Suprapubic skin (tissue), 4 donors: ENCODE data around the gene COPA. TPM values are rescaled to one million over a fixed set of nuclear protein-coding genes. Genes with fewer than 3 reads are reported as not detected.
"Not testable (repeated sequence)": the region's sequence is repeated elsewhere in the genome, so short reads cannot be mapped to it uniquely, and the experiment has no call there.

Experiments
- DNase-seq, 2 donors: peaks; one replicate each; pipeline ENCODE4 v3.0.0-alpha.2; 2019; ENCODE audit warnings: low spot score in 2 of 2
- H3K27ac ChIP-seq: fragments of 200-600 bp; sonication (generic); one replicate; pipeline ENCODE4 v1.5.1; 2019
- H3K27me3 ChIP-seq: fragments of 200-600 bp; sonication (generic); one replicate; pipeline ENCODE4 v1.5.1; 2019
- H3K36me3 ChIP-seq: fragments of 200-600 bp; sonication (generic); one replicate; pipeline ENCODE4 v1.5.1; 2019
- H3K4me1 ChIP-seq: fragments of 200-600 bp; sonication (generic); one replicate; pipeline ENCODE4 v1.5.1; 2019
- H3K4me3 ChIP-seq: fragments of 200-600 bp; sonication (generic); one replicate; pipeline ENCODE4 v1.5.1; 2019; ENCODE audit warnings: mild to moderate bottlenecking
- H3K9me3 ChIP-seq: fragments of 200-600 bp; sonication (generic); one replicate; pipeline ENCODE4 v1.5.1; 2019
- EP300 ChIP-seq: sonication (generic); formaldehyde crosslinking; IDR thresholded peaks from one replicate; pipeline ENCODE4 v1.6.1; 2017; ENCODE audit warnings: antibody characterized with exemption
- POLR2A ChIP-seq, 2 donors: fragments of 450-650 bp; IDR thresholded peaks; one replicate each; pipeline ENCODE4 v1.6.1; 2017; ENCODE audit warnings: antibody characterized with exemption in 2 of 2, mild to moderate bottlenecking in 2 of 2, moderate library complexity in 2 of 2
- POLR2AphosphoS5 ChIP-seq, 3 donors: sonication (generic); formaldehyde crosslinking; IDR thresholded peaks; one replicate each; pipeline ENCODE4 v1.6.1; 2017; ENCODE audit warnings: antibody characterized with exemption in 3 of 3
- WGBS: methylation state at CpG from one replicate; pipeline ENCODE4 v1.1.5; 2018; 5-methylcytosine and 5-hydroxymethylcytosine counted together
- total RNA-seq, 4 donors: library from RNA; depleted of rRNA; stranded (reverse); fragments of >200 nt; gene quantifications; one replicate each; pipeline ENCODE4 v1.1.0, GENCODE V29; 2016
- TF ChIP-seq, protein P1 (sequence below), 2 donors: fragments of 200-600 bp in 1 of 2; fragments of 450-650 bp in 1 of 2; sonication (generic) in 1 of 2; IDR thresholded peaks; one replicate each; pipeline ENCODE4 v1.5.1; 2016 to 2019; ENCODE audit warnings: antibody characterized with exemption in 2 of 2, mild to moderate bottlenecking in 1 of 2, moderate library complexity in 1 of 2

COPA gene
- total RNA-seq, result 10 to 100 TPM; 62.5 to 92.9 (median 87.2) TPM

DNA sequence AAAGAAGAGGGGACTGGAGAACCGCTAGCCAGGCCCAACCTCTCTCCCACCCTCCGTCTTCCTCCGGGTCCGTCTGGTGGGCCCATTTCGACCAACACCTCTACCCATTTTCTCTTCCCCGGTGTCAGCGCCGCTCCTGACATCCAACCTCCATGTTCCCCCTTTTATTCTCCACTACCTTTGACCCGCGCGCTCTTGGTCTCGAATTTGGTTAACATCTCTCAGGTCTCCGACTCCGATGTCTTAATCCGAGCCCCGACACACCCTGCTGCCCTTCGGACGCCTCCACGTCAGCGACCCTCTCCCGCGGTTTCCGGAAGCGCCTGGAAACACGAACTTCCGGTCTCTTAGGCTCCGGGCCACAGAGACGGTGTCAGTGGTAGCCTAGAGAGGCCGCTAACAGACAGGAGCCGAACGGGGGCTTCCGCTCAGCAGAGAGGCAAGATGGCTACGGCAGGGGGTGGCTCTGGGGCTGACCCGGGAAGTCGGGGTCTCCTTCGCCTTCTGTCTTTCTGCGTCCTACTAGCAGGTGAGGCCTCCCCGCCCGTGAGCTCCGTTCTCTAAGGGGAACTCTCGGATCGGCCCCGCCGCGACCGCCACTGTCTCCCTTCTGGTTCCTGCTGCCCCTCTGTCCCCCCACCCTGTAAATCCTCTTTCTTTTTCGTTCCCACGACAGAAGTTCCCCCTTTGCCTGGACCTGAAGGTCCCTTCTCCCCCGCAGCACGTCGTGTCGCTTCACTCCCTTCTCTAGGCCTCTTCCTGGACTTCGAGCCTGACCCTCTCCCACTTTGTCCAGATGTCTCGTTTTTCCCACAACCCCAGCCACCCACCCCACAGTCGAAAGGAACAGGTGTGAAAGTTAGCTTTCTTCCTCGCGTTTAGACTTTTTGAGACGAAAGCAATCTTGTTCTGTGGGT lies at the start of gene COPA, which contains the start of gene NCSTN:
Gene COPA (minus strand): TSS at position 298 of the 917 bp plus-strand sequence. CDS start 80 bp downstream, at position 218.
Gene NCSTN (plus strand): TSS at position 431 of the 917 bp plus-strand sequence. CDS start 14 bp downstream, at position 445.
- no peaks in the 10 kb centered on the region for H3K27me3 ChIP-seq
- peaks cover 46% of the 10 kb centered on the region for H3K4me1 ChIP-seq
- under 1% methylated on average over 58 of the region's 58 CpGs for WGBS
- peaks cover 27% of the 10 kb centered on the region for H3K36me3 ChIP-seq
- peak within 1 kb of the TSS; percentile 91 for H3K27ac ChIP-seq
- peak; percentile 80 to 92 (median 84) for TF ChIP-seq POLR2AphosphoS5 (IDR thresholded peaks at IDR 0.05)
- TF ChIP-seq, protein P1, sequence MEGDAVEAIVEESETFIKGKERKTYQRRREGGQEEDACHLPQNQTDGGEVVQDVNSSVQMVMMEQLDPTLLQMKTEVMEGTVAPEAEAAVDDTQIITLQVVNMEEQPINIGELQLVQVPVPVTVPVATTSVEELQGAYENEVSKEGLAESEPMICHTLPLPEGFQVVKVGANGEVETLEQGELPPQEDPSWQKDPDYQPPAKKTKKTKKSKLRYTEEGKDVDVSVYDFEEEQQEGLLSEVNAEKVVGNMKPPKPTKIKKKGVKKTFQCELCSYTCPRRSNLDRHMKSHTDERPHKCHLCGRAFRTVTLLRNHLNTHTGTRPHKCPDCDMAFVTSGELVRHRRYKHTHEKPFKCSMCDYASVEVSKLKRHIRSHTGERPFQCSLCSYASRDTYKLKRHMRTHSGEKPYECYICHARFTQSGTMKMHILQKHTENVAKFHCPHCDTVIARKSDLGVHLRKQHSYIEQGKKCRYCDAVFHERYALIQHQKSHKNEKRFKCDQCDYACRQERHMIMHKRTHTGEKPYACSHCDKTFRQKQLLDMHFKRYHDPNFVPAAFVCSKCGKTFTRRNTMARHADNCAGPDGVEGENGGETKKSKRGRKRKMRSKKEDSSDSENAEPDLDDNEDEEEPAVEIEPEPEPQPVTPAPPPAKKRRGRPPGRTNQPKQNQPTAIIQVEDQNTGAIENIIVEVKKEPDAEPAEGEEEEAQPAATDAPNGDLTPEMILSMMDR (IDR thresholded peaks at IDR 0.05), result no peak
- TF ChIP-seq POLR2A (IDR thresholded peaks at IDR 0.05), result peak; percentile 72 to 97
- peak; percentile 96 to 97 for DNase-seq
- no peaks in the 10 kb centered on the region for H3K9me3 ChIP-seq
- peak within 1 kb of the TSS; percentile 96 for H3K4me3 ChIP-seq

DNA sequence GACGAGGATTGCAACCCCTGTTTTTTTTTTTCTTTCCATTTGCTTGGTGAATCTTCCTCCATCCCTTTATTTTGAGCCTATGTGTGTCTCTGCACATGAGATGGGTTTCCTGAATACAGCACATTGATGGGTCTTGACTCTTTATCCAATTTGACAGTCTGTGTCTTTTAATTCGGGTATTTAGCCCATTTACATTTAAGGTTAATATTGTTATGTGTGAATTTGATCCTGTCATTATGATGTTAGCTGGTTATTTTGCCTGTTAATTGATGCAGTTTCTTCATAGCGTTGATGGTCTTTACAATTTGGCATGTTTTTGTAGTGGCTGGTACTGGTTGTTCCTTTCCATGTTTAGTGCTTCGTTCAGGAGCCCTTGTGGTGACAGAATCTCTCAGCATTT lies 45.4 kb upstream of the COPA start:
- not testable (repeated sequence) for H3K27ac ChIP-seq, H3K4me1 ChIP-seq, H3K36me3 ChIP-seq, H3K4me3 ChIP-seq, H3K9me3 ChIP-seq, H3K27me3 ChIP-seq, DNase-seq
- WGBS, result 85% methylated on average over 4 of the region's 4 CpGs

DNA sequence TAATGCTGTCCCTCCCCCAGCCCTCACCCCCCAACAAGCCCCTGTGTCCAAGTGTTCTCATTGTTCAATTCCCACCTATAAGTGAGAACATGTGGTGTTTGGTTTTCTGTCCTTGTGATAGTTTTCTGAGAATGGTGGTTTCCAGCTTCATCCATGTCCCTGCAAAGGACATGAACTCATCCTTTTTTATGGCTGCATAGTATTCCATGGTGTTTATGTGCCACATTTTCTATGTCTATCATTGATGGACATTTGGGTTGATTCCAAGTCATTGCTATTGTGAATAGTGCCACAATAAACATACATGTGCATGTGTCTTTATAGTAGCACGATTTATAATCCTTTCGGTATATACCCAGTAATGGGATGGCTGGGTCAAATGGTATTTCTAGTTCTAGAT lies 41.8 kb upstream of the COPA start:
- H3K9me3 ChIP-seq, H3K27me3 ChIP-seq, H3K4me3 ChIP-seq, DNase-seq, H3K4me1 ChIP-seq, H3K36me3 ChIP-seq, H3K27ac ChIP-seq: not testable (repeated sequence)
- 100% methylated on average over 2 of the region's 2 CpGs for WGBS

DNA sequence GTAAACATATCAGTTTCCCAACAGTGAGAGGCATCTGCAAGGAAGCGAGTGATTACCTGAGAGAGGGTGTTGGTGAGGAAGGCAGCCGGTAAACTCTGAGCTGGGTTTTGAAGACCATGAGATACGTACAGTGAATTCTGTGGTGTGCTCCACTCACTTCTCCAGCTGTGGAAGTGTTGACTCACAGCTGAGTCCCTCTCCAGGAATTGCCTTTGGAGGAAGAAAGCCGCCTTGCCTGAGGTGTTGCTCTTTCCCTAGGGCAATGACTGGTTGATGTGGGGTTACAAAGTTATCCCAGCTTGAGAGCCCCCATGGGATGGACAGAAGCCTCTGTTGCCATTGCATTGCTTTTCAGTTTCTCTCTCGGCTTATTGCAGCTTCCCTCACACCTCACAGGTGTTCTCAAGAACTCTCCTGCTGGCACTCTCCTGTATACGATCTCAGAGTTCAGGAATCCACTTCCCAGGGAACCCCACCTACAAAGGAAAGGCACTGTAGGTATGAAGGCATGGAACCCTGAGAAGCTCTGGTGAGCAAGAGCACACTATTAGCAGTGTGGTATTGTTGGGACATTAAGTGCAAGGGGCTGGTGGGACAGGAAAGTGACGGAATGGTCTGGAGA lies 34.6 kb upstream of the COPA start:
- TF ChIP-seq, protein P1 (IDR thresholded peaks at IDR 0.05), result no peak
- TF ChIP-seq POLR2AphosphoS5 (IDR thresholded peaks at IDR 0.05) (no peak), POLR2A (IDR thresholded peaks at IDR 0.05) (no peak), EP300 (no peak)
- WGBS, result 72% methylated on average over 7 of the region's 7 CpGs
- H3K27ac ChIP-seq, result no peak overlapping the region
- no peak overlapping the region for H3K4me3 ChIP-seq
- DNase-seq, result no peak
- no peaks in the 10 kb centered on the region for H3K27me3 ChIP-seq
- H3K36me3 ChIP-seq, result no peaks in the 10 kb centered on the region
- peaks cover 13% of the 10 kb centered on the region for H3K4me1 ChIP-seq
- H3K9me3 ChIP-seq, result no peaks in the 10 kb centered on the region

DNA sequence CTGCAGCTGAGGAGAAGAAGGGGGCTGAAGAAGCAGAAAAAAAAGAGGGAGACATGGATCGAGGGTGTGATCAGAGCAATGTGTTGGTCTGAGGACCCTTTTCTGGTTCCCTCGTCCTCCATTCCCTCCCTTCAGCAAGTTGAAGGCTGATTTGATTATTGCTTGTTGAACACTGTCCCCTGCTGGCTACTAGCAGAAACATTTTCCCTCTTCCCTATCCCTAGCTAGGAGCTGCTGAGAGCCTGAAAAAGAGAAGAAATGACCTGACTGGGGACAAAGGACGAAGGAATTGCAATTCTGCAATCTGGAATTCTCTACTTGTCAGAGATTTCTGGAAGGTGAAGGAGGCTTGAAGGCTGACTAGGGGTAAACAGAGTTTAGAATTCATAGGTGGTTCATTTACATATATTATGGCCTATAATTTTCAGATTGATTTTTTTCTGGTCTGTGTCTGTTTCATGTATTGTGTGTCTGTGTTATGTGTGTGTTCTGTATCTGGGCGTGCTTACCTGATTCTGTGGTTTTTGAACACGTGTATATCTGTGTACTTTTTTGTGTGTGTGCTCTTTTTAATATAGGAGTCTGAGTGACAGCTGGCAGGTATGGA lies 33.6 kb upstream of the COPA start:
- peaks cover 13% of the 10 kb centered on the region for H3K4me1 ChIP-seq
- no peaks in the 10 kb centered on the region for H3K9me3 ChIP-seq
- 16% methylated on average over 5 of the region's 5 CpGs for WGBS
- peak overlapping the region; percentile 36 for H3K27ac ChIP-seq
- no peak overlapping the region for H3K4me3 ChIP-seq
- H3K36me3 ChIP-seq, result no peaks in the 10 kb centered on the region
- DNase-seq, result no peak
- H3K27me3 ChIP-seq, result no peaks in the 10 kb centered on the region
- TF ChIP-seq, protein P1 (IDR thresholded peaks at IDR 0.05), result peak; percentile 69 to 80
- TF ChIP-seq POLR2AphosphoS5 (IDR thresholded peaks at IDR 0.05) (no peak), POLR2A (IDR thresholded peaks at IDR 0.05) (no peak), EP300 (no peak)
